HG02588 (cell line): ENCODE measurements around the gene AHNAK.
"Not testable (repeated sequence)": the region's sequence is repeated elsewhere in the genome, so short reads cannot be mapped to it uniquely, and the experiment has no call there.

Source experiments
- ATAC-seq: cut with Tn5 transposase; IDR thresholded peaks from one replicate; pipeline ENCODE4 v1.9.1; 2021; ENCODE audit warnings: mild to moderate bottlenecking, moderate library complexity; ENCODE audit not compliant: unreplicated experiment

AHNAK gene

GRCh38 chr11:62552485-62553079 lies 6.0 kb upstream of the AHNAK start:
- ATAC-seq = no peak

- ATAC-seq = not testable (repeated sequence)
Measured at GRCh38 chr11:62550478-62550877, 3.9 kb upstream of the AHNAK start.

- no peak for ATAC-seq
Measured at GRCh38 chr11:62548545-62549335, 2.1 kb upstream of the AHNAK start.

- no peak for ATAC-seq
Measured at GRCh38 chr11:62547691-62548281, 1.2 kb upstream of the AHNAK start.

- no peak for ATAC-seq
Measured at GRCh38 chr11:62546929-62547625, 471 bp upstream of the AHNAK start.

GRCh38 chr11:62545437-62546243 lies 966 bp downstream of the AHNAK start:
- ATAC-seq = no peak

GRCh38 chr11:62544581-62545436 lies 1.8 kb downstream of the AHNAK start:
- no peak for ATAC-seq

- ATAC-seq = no peak
Measured at GRCh38 chr11:62543680-62544444, 2.7 kb downstream of the AHNAK start.

GRCh38 chr11:62542750-62543567 lies 3.6 kb downstream of the AHNAK start:
- no peak for ATAC-seq

- ATAC-seq = no peak
Measured at GRCh38 chr11:62542111-62542745, 4.4 kb downstream of the AHNAK start.

- ATAC-seq = peak; percentile 39
Measured at GRCh38 chr11:62540804-62541701, 5.6 kb downstream of the AHNAK start.

- no peak for ATAC-seq
Measured at GRCh38 chr11:62539238-62539925, 7.2 kb downstream of the AHNAK start.

GRCh38 chr11:62538470-62539237 lies 8.0 kb downstream of the AHNAK start:
- no peak for ATAC-seq

- no peak for ATAC-seq
Measured at GRCh38 chr11:62536301-62536957, 10.2 kb downstream of the AHNAK start.

- ATAC-seq = no peak
Measured at GRCh38 chr11:62535802-62536201, 10.8 kb downstream of the AHNAK start.
